Ramos (cell line): ENCODE results near the gene NUCB2.

Experiments
- in situ Hi-C: fragments of 300-500 bp; cut with MboI; formaldehyde crosslinking; loops from one replicate; pipeline ENCODE4 v1.14.3; 2022; ENCODE audit warnings: low sequenced_read_pairs; ENCODE audit not compliant: unreplicated experiment

The NUCB2 gene

DNA sequence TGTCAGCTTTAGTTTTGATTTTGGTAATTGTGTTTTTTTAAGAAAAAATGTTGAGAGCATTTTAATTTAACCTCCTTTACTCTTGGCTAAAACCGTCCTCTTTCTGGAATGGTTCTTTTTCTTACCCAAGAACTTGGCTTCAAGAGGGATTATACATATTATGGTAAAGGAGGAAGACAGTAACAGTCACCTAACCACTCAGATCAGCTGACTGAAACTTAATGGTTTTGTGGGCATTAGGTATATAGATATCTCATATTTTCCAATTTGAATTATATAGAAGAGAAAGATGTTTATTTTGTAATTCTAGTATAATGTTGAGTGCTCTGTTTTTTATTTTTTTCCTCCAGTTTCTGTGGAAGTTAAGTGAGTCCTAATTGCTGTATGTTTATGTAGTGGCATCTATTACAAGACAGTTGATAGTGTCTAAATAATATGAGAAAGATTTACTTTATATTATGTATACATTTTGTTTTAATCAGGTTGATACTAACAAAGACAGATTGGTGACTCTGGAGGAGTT, 38.4 kb downstream of the NUCB2 start:
- in situ Hi-C loops, result no loop called here

DNA sequence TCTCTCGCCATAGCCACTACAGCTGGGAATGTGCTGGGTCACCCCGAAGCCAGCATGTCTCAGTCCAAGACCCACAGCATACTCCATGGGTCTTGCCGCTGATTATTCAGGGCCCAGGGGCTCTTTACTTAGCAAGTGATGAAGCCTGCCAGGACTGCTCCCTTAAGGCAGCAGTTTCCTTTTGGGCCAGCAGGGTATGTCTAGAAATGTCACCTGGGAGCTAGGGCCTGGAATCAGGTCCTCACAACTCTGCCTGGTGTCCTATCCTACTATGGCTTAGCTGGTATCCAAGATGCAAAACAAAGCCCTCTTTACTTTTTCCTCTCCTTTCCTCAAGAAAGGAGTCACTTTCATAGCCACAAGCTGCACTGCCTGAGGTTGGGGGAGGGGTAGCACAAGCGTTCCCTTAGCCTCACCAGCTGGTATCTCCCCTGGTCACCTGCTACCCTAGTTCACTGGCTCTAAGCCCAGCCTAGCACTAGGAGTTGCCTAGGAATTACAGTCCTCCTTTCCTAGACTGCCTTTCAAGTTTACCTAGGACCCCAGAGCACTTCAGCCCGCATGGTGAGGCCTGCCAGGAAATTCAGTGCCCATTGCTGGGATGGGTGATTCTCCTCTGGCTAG, 52.4 kb downstream of the NUCB2 start:
- in situ Hi-C loops, result no loop called here

GRCh38 chr11:17331669-17332068, 55.1 kb downstream of the NUCB2 start:
- in situ Hi-C loops, result no loop called here

GRCh38 chr11:17333799-17334586, 57.5 kb downstream of the NUCB2 start:
- in situ Hi-C loops, result no loop called here

DNA sequence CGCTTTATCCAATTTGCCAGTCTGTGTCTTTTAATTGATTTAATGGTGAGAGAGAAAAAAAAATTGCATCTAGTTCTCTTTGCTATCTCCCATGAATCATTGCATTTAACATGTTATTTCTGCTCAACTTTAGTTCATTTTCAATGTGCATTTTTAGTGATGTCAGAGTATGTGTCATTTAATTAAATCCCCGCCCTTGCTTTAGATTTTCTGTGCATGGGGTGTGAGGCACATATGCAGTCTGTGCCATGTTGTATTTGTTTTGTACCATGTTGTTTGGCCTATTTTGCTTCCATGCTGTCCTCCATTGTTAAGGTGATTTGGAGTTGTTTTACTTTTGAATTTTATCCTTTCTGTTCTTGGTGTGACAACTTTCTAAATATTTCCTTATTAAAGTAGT, 66.7 kb downstream of the NUCB2 start:
- in situ Hi-C loops, result no loop called here

- in situ Hi-C loops, result no loop called here
These were observed 67.4 kb downstream of the NUCB2 start for GRCh38 chr11:17343907-17344306.

GRCh38 chr11:17347676-17348075, 71.1 kb downstream of the NUCB2 start:
- in situ Hi-C loops, result no loop called here

- in situ Hi-C loops, result no loop called here
These were observed 74.1 kb downstream of the NUCB2 start for GRCh38 chr11:17350455-17351171.

DNA sequence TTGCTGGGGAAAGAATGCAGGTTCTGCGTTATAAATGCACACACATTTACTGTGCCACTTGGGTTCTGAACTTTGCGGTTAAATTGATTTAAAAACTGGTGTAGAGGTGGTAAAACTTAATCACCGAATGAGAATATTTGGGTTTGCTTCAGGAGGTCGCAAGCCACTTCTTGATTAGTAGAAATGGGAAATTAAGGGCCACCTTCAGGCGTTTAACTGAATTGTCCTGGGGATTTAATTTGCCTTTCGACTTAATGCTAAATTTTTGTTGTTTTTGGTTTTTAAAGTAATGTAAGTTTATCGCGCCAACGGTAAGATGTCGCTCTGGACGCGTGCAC, 74.6 kb downstream of the NUCB2 start:
- in situ Hi-C loops, result no loop called here

DNA sequence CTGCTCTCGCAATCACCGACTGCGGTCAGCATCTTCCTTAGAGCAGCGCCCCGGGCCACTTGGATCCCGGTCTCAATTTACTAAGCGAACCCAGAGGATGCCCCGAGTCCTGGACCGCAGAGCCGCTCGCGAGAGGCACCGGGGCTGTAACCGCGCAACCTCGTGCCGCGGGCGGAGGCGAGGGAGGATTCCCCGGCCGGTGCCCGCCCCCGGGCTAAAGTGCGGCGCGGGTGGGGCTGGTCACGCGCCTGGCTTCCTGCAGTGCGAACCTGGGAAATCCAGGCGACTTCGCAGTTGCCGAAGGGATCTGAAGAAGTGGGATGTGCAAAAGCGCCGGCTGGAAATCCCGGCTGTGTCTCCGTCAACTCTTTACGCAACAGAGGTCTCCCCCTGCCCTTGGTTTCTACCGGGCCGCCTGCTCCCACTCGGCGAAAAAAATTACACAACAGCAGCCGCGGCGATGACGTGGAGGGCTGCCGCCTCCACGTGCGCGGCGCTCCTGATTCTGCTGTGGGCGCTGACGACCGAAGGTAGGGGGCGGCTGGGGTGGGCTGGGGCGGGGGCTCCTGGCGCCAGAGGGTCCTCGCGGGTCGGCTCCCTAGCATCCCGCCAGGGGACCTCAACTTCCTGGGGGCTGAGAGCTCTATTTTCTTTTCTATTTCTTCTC, 75.1 kb downstream of the NUCB2 start, which contains the start of gene NCR3LG1:
TSS of gene NCR3LG1 (plus strand) at position 291 of the 667 bp plus-strand sequence. CDS start at position 461, 170 bp downstream.
- in situ Hi-C loops, result no loop called here

GRCh38 chr11:17352950-17353820, 76.6 kb downstream of the NUCB2 start:
- in situ Hi-C loops, result no loop called here

GRCh38 chr11:17353821-17354600, 77.5 kb downstream of the NUCB2 start:
- in situ Hi-C loops, result no loop called here

DNA sequence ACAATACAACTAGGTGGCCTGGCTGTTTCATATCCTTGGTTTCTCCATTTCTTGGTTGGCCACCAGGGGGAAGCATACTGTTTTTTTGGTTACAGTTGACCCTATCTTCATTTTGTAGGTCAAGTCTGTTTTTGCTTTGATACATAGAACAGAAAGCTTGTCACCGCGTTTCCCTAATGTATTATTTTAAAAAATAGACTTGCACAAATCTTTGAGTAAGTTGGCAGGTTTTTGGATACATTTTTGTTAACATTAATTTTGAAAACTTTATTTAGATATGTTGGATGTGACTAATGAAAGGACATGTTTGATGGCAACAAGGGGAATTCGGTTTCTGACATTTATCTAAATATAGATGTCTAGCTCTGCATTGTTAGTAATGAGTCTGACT, 78.1 kb downstream of the NUCB2 start:
- in situ Hi-C loops, result no loop called here

GRCh38 chr11:17366495-17366894, 90.0 kb downstream of the NUCB2 start:
- in situ Hi-C loops, result no loop called here

GRCh38 chr11:17368551-17368950, 92.0 kb downstream of the NUCB2 start:
- in situ Hi-C loops, result no loop called here

DNA sequence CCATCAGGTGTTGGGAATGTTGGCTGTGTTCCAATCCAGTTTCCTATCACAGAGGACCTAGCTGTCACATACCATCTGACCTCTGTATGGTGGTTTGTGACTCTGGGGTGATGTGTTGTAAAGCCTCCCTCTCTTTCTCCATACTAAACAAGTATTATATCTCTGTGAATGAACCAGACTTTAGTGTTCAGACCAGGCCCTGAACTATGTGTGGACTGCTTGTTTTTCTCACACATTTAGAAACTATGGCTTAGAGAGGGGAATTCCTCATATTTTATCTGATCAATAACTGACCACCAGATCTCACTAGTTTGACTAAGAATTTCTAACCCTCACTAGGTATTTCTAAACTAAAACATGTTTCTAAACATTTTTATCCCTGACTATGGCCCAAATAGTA, 92.6 kb downstream of the NUCB2 start:
- in situ Hi-C loops, result no loop called here

- in situ Hi-C loops, result no loop called here
These were observed 93.2 kb downstream of the NUCB2 start for GRCh38 chr11:17369684-17370243.

- in situ Hi-C loops, result no loop called here
These were observed 95.1 kb downstream of the NUCB2 start for GRCh38 chr11:17371614-17372013.

DNA sequence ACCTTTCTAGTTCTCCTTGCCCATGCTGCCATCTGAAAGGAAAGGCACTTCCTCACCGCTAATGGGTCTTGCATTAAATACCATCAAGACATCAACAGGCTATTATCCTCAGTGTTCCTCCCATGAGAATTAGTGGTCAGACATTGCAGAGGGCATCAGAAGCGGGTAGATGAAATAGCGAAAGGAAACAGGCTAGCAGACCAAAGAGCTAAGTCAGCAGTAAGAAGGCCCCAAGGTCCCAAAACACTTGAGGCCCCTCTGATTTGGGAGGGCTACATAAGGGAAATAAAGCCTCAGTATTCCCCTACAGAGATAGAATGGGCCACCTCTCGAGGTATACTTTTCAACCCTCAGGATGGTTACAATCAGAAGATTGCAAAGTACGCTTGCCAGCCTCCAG, 99.0 kb downstream of the NUCB2 start:
- in situ Hi-C loops, result no loop called here
